H1 (cell line): ENCODE results near the gene PRRG4.

Source experiments
- BRCA1 ChIP-seq: IDR thresholded peaks from 2 replicates; pipeline ENCODE4 v1.6.1; 2012; ENCODE audit warnings: low read depth, low read length, improper control_type of control experiment
- TF ChIP-seq, protein P1 (sequence below), 3 experiments: IDR thresholded peaks; 1 replicate in 2 of 3; 2 replicates in 1 of 3; pipeline versions ENCODE4 v1.5.1 to v1.6.1; 2011; ENCODE audit warnings: low read length in 3 of 3, mild to moderate bottlenecking in 3 of 3, inconsistent platforms in 2 of 3, low read depth in 1 of 3, moderate library complexity in 1 of 3; ENCODE audit not compliant: insufficient read depth in 1 of 3; ENCODE audit errors: control extremely low read depth in 1 of 3
- TF ChIP-seq, protein P2 (sequence below): IDR thresholded peaks from 2 replicates; pipeline ENCODE4 v1.6.1; 2011; ENCODE audit warnings: low read length, improper control_type of control experiment

GRCh38 chr11:32874132-32874531 is 44.4 kb downstream of the PRRG4 start:
- TF ChIP-seq, protein P1, sequence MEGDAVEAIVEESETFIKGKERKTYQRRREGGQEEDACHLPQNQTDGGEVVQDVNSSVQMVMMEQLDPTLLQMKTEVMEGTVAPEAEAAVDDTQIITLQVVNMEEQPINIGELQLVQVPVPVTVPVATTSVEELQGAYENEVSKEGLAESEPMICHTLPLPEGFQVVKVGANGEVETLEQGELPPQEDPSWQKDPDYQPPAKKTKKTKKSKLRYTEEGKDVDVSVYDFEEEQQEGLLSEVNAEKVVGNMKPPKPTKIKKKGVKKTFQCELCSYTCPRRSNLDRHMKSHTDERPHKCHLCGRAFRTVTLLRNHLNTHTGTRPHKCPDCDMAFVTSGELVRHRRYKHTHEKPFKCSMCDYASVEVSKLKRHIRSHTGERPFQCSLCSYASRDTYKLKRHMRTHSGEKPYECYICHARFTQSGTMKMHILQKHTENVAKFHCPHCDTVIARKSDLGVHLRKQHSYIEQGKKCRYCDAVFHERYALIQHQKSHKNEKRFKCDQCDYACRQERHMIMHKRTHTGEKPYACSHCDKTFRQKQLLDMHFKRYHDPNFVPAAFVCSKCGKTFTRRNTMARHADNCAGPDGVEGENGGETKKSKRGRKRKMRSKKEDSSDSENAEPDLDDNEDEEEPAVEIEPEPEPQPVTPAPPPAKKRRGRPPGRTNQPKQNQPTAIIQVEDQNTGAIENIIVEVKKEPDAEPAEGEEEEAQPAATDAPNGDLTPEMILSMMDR (IDR thresholded peaks at IDR 0.05; ENCODE audit: control extremely low read depth in 1 of 3, insufficient read depth in 1 of 3, low read depth in 1 of 3, low read length in 3 of 3): no peak
- TF ChIP-seq BRCA1: no peak
- TF ChIP-seq, protein P2, sequence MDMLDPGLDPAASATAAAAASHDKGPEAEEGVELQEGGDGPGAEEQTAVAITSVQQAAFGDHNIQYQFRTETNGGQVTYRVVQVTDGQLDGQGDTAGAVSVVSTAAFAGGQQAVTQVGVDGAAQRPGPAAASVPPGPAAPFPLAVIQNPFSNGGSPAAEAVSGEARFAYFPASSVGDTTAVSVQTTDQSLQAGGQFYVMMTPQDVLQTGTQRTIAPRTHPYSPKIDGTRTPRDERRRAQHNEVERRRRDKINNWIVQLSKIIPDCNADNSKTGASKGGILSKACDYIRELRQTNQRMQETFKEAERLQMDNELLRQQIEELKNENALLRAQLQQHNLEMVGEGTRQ: no peak
